HG02588 (cell line): Measurements from ENCODE around the gene AS3MT.
"Not testable (repeated sequence)": the region's sequence is repeated elsewhere in the genome, so short reads cannot be mapped to it uniquely, and the experiment has no call there.

Experiments used
- ATAC-seq: cut with Tn5 transposase; IDR thresholded peaks from one replicate; pipeline ENCODE4 v1.9.1; 2021; ENCODE audit warnings: mild to moderate bottlenecking, moderate library complexity; ENCODE audit not compliant: unreplicated experiment

AS3MT gene, protein sequence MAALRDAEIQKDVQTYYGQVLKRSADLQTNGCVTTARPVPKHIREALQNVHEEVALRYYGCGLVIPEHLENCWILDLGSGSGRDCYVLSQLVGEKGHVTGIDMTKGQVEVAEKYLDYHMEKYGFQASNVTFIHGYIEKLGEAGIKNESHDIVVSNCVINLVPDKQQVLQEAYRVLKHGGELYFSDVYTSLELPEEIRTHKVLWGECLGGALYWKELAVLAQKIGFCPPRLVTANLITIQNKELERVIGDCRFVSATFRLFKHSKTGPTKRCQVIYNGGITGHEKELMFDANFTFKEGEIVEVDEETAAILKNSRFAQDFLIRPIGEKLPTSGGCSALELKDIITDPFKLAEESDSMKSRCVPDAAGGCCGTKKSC

GRCh38 chr10:102869258-102870198, at the start of gene AS3MT:
Gene AS3MT, plus strand, starts transcription at chr10:102869470. Its CDS starts 123 bp downstream, at chr10:102869593.
- no peak for ATAC-seq

DNA sequence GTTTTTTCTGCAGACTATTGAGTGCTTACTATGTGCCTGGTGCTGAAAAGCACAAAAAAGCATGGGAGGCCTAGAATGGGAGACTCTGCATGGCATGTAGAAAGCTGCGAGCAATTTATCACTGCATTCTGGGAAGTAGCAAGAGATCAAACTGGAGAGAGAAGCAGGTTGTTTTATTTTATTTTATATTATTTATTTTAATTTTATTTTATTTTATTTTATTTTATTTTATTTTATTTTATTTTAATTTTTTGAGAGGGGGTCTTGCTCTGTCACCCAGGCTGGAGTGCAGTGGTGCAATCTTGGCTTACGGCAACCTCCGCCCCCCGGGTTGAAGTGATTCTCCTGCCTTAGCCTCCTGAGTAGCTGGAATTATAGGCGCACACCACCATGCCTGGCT, 49.3 kb upstream of the AS3MT start:
- not testable (repeated sequence) for ATAC-seq

DNA sequence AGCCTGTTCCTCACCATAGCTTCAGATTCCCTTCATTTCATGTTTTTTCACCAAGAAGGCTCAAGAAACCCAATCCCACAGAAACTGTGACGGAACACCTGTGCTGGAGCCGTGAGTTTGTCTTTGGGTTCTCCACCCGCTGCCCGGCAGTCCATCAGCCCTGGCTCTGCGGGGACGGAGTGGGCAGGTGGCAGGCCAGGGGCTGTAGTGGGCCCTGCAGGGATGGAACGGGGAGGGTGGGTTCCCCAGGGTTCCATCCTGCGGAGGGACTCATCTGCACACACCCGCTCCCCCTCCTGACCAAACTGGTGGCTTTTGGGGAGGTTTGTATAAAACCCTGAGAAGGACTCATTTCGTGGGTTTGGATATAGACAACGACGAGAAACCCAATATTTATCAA, 47.0 kb upstream of the AS3MT start:
- no peak for ATAC-seq

GRCh38 chr10:102824664-102825063, 44.6 kb upstream of the AS3MT start:
- no peak for ATAC-seq

GRCh38 chr10:102826148-102826796, 43.0 kb upstream of the AS3MT start:
- ATAC-seq: no peak

DNA sequence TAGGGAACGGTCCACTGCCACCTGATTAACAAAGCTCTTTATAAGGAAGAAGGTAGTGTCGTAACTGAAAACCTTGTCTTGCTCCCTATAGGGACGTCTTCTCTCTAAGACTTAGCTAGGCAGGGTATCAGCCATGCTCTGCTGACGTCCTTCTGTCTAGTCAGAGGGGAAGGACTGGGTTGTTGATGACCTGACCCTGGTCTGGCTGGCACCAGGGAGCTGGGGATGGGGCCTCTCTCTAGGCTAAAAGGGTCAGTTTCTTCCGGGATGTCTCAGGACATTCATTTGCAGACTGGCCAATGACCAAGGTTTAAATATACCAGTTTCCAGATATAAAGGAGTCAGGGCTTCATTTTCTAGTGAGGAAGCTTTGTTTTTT, 41.7 kb upstream of the AS3MT start:
- ATAC-seq: no peak

- no peak for ATAC-seq
These were observed 37.8 kb upstream of the AS3MT start for GRCh38 chr10:102831322-102832071.

DNA sequence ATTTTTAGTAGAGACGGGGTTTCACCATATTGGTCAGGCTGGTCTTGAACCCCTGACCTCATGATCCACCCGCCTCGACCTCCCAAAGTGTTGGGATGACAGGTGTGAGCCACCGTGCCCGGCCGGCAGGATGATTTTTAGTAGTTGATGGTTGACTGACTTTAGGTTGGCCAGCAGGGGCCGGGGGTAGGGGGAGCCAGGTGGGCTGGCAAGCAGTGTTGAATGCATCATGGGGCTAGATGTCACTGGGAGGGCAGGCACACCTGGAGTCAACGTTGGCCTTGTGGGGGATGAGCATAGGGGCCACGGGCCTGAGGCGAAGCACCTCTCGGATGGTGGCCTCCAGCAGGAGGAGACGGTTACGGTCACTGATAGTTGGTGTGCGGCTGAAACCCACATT, 37.0 kb upstream of the AS3MT start:
- no peak for ATAC-seq

DNA sequence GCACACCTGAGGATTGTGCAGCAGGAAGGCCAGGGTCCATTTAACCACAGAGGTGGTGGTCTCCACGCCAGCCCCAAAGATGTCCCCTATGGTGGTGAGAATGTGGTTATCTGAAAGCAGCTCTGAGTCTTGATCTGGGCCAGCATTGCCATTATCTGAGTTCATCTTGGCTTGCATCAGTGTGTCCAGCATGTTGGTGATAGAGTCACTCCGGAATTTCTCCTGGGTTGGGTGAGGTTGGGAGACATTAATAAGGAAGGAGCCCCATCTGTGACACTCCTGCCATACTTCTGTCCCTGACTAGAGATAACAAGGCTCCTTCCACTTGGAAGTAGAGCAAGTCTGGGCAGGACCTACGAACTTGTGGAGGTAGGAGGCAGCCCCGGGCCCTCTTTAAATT, 36.3 kb upstream of the AS3MT start:
- ATAC-seq: no peak

DNA sequence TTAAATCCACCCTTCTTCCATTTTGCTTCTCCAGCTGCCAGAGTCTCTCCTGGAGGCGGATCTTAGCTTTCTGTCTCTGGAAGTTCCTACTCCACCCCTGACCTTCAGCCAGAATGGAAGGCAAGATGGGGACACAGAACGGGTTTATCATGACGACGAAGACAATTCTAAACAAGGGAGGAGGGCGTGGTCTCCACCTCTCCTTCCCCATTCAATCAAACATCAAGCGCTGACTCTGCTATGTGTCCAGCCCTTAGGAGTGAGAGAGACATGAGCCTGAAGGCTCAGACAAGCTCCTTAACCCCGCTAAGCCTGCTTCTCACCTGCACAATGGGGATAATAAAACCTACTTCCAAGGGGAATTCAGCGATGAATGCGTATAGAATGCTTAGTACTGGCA, 35.1 kb upstream of the AS3MT start:
- ATAC-seq: no peak

- no peak for ATAC-seq
These were observed 34.2 kb upstream of the AS3MT start for GRCh38 chr10:102835007-102835482.

DNA sequence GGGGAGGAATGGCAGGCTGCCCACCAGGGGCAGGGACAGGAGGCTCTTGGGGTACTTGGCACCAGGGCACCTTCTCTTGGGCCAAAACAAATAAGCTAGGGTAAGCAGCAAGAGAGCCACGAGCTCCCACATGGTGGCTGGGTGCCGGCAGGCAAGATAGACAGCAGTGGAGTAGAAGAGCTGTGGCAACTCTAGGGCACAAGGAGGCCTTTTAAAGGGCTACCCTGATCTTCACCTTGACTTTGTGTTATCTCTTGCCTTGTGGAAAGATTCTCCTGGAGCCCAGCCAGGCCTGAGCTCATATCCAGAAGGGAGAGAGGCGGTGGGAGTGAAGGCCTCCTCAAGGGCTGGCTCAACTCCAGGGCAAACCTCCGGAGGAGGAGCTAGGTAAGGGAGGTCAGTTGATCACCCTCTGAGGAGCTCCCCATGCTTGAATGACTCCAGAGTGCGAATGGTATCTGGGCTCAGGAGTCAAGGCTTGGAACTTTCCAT, 32.0 kb upstream of the AS3MT start, which contains the start of gene CYP17A1:
Gene CYP17A1, minus strand, starts transcription at position 184 of the 492 bp plus-strand sequence. Its CDS starts 52 bp downstream, at position 132.
- ATAC-seq: no peak

DNA sequence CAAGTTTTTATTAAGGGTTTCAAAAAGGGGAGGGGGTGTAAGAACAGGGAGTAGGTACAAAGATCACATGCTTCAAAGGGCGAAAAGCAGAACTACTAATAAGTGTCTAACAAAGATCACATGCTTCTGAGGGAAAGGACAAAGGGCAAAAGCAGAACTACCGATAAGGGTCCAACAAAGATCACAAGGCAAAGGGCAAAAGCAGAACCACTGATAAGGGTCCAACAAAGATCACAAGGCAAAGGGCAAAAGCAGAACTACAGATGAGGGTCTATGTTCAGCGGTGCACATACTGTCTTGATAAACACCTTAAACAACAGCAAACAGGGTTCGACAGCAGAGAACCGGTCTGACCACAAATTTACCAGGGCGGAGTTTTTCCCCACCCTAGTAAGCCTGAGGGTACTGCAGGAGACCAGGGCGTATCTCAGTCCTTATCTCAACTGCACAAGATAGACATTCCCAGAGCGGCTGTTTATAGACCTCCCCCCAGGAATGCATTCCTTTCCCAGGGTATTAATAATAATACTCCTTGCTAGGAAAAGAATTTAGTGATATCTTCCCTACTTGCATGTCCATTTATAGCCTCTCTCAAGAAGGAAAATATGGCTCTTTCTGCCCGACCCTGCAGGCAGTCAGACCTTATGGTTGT, 30.9 kb upstream of the AS3MT start:
- ATAC-seq: not testable (repeated sequence)

DNA sequence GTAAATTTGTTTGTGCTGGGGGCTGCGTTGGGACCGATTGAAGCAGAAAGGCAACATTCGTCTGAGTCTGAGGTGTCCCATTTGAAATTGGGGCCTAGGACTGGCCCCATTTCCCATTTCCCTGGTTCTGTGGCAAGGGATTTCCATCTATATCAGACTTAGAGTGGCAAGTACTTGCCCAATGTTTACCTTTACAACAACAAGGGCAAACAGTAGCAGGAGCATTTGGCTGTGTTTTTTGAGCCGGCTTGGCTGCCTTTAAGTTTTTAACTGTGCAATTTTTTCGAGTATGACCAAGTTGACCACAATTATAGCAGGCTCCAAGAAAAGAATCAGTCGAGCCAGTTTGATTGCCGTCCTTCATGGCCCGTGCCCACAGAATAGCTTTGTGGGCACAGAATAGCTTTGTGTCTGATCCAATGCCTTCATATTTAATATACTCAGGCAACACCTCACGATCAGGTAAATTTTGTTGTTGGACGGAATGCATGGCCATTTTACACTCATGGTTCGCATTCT, 27.4 kb upstream of the AS3MT start:
- ATAC-seq: no peak

GRCh38 chr10:102843139-102843538, 26.1 kb upstream of the AS3MT start:
- ATAC-seq: not testable (repeated sequence)

GRCh38 chr10:102844190-102844776, 25.0 kb upstream of the AS3MT start:
- ATAC-seq: not testable (repeated sequence)

GRCh38 chr10:102845352-102845902, 23.8 kb upstream of the AS3MT start:
- no peak for ATAC-seq

DNA sequence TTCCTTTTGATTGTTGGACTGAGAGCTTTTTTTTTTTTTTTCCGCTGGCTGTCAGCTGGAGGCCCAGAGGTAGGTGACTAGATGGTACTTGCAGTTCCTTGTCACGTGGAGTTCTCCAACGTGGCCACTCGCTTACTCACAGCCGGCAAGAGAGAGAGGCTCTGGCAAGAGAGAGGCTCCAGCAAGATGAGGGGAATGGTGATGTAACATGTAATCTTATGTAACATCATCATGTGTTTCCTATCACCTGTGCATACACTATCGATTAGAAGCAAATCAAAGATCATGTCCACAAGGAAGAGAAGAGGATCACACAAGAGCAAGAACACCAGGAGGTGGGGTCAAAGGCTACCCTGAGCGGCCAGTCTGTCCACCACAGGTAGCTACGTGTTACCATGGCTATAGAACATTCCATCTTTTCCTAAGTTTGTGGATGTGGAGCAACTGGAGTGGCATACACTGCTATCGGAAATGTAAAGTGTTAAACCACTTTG, 19.2 kb upstream of the AS3MT start:
- ATAC-seq: no peak

GRCh38 chr10:102853237-102853636, 16.0 kb upstream of the AS3MT start:
- ATAC-seq: not testable (repeated sequence)
